Fibroblast of gingiva (primary cell): ENCODE data around the gene GLIS1.

Source experiments
- DNase-seq: peaks from one replicate; pipeline ENCODE4 v3.0.0-alpha.2; 2011; ENCODE audit warnings: low read depth

Gene GLIS1

GRCh38 chr1:53617851-53618499 lies 121.0 kb downstream of the GLIS1 start:
- no peak for DNase-seq

GRCh38 chr1:53617382-53617781 lies 121.6 kb downstream of the GLIS1 start:
- peak; percentile 83 for DNase-seq

GRCh38 chr1:53616927-53617326 lies 122.0 kb downstream of the GLIS1 start:
- DNase-seq, result peak; percentile 19

GRCh38 chr1:53616511-53616910 lies 122.5 kb downstream of the GLIS1 start:
- no peak for DNase-seq

GRCh38 chr1:53615101-53615500 lies 123.9 kb downstream of the GLIS1 start:
- DNase-seq, result no peak

GRCh38 chr1:53614231-53615021 lies 124.5 kb downstream of the GLIS1 start:
- no peak for DNase-seq

GRCh38 chr1:53608676-53609075 lies 130.3 kb downstream of the GLIS1 start:
- no peak for DNase-seq

- DNase-seq, result no peak
Measured at GRCh38 chr1:53608071-53608470, 130.9 kb downstream of the GLIS1 start.

GRCh38 chr1:53606651-53607051 lies 132.3 kb downstream of the GLIS1 start:
- DNase-seq, result no peak

GRCh38 chr1:53606197-53606596 lies 132.8 kb downstream of the GLIS1 start:
- no peak for DNase-seq

- DNase-seq, result no peak
Measured at GRCh38 chr1:53605181-53605580, 133.8 kb downstream of the GLIS1 start.

GRCh38 chr1:53604291-53604919 lies 134.6 kb downstream of the GLIS1 start:
- no peak for DNase-seq

- no peak for DNase-seq
Measured at GRCh38 chr1:53603431-53603830, 135.5 kb downstream of the GLIS1 start.

- DNase-seq, result no peak
Measured at GRCh38 chr1:53601867-53602775, 136.8 kb downstream of the GLIS1 start.

- DNase-seq, result no peak
Measured at GRCh38 chr1:53601031-53601745, 137.8 kb downstream of the GLIS1 start.

- DNase-seq, result no peak
Measured at GRCh38 chr1:53600561-53600960, 138.4 kb downstream of the GLIS1 start.

GRCh38 chr1:53600001-53600400 lies 139.0 kb downstream of the GLIS1 start:
- no peak for DNase-seq

GRCh38 chr1:53599481-53599880 lies 139.5 kb downstream of the GLIS1 start:
- DNase-seq, result no peak

GRCh38 chr1:53598966-53599365 lies 140.0 kb downstream of the GLIS1 start:
- no peak for DNase-seq

- no peak for DNase-seq
Measured at GRCh38 chr1:53595906-53596305, 143.1 kb downstream of the GLIS1 start.

GRCh38 chr1:53594391-53595180 lies 144.4 kb downstream of the GLIS1 start:
- DNase-seq, result no peak
